A673 (cell line): ENCODE data around the gene MTCH1. TPM values are rescaled to one million over a fixed set of nuclear protein-coding genes. Genes with fewer than 3 reads are reported as not detected.

ENCODE experiments used
- BruUV-seq: library from RNA; stranded (reverse); fragments of 400-500 nt; replicated peaks from 2 replicates; lab custom pipeline; 2021; lab: Mats Ljungman, UMichigan
- CTCF ChIA-PET: fragments of 300-600 bp; sonication (Branson Sonifier 250); formaldehyde crosslinking; loops from one replicate; lab custom pipeline; 2022; ENCODE audit warnings: antibody characterized with exemption; lab: Charles Lee
- POLR2A ChIA-PET: fragments of 300-600 bp; sonication (Branson Sonifier 250); formaldehyde crosslinking; loops from one replicate; lab custom pipeline; 2022; ENCODE audit warnings: antibody characterized with exemption; ENCODE audit not compliant: low non-redundant PET; lab: Charles Lee
- DNase-seq: peaks from one replicate; pipeline ENCODE4 v3.0.0-alpha.2; 2015; ENCODE audit warnings: low spot score
- H3K27ac ChIP-seq: fragments of 200-600 bp; sonication (generic); 2 replicates; pipeline ENCODE4 v1.5.1; 2016; ENCODE audit warnings: mixed run types, low read depth, mild to moderate bottlenecking, mixed read lengths, antibody characterized with exemption, low read length; ENCODE audit not compliant: poor library complexity, severe bottlenecking
- H3K27me3 ChIP-seq: fragments of 200-600 bp; sonication (generic); replicated peaks from 2 replicates; pipeline ENCODE4 v1.6.1; 2017; ENCODE audit warnings: mixed run types, low read depth, mild to moderate bottlenecking, mixed read lengths, antibody characterized with exemption, low read length; ENCODE audit not compliant: insufficient read depth, poor library complexity
- H3K36me3 ChIP-seq: fragments of 200-600 bp; sonication (generic); 2 replicates; pipeline ENCODE4 v1.6.1; 2016; ENCODE audit warnings: mixed run types, mild to moderate bottlenecking, mixed read lengths, antibody characterized with exemption, low read length; ENCODE audit not compliant: insufficient read depth, poor library complexity, severe bottlenecking
- H3K4me1 ChIP-seq: fragments of 200-600 bp; sonication (generic); 2 replicates; pipeline ENCODE4 v1.6.1; 2017; ENCODE audit warnings: mixed run types, mild to moderate bottlenecking, mixed read lengths, antibody characterized with exemption, low read length; ENCODE audit not compliant: insufficient read depth, poor library complexity, severe bottlenecking
- H3K4me3 ChIP-seq: fragments of 200-600 bp; sonication (generic); 2 replicates; pipeline ENCODE4 v1.5.1; 2016; ENCODE audit warnings: low read depth, mixed run types, mild to moderate bottlenecking, mixed read lengths, low read length; ENCODE audit not compliant: poor library complexity, severe bottlenecking
- H3K9me3 ChIP-seq: fragments of 200-600 bp; sonication (generic); 2 replicates; pipeline ENCODE4 v1.6.1; 2016; ENCODE audit warnings: mixed run types, low read depth, mild to moderate bottlenecking, mixed read lengths, antibody characterized with exemption, low read length; ENCODE audit not compliant: poor library complexity, severe bottlenecking
- CTCF ChIP-seq: fragments of 300-800, 200-600 bp; sonication (generic); conservative IDR thresholded peaks from 2 replicates; pipeline ENCODE4 v1.5.1; 2017; ENCODE audit warnings: low read depth, mild to moderate bottlenecking, antibody characterized with exemption, low read length, moderate library complexity, mixed read lengths
- EZH2 ChIP-seq: fragments of 200-600 bp; sonication (generic); IDR thresholded peaks from 2 replicates; pipeline ENCODE4 v1.6.1; 2017; ENCODE audit warnings: borderline replicate concordance, low read depth, mild to moderate bottlenecking, mixed read lengths, antibody characterized with exemption, low read length; ENCODE audit not compliant: poor library complexity, severe bottlenecking
- intact Hi-C: fragments of 100-400 bp; cut with micrococcal nuclease; formaldehyde crosslinking; loops from one replicate; pipeline ENCODE4 v1.10.0; 2022; ENCODE audit not compliant: unreplicated experiment
- total RNA-seq: library from RNA; stranded (reverse); gene quantifications from 2 replicates; pipeline ENCODE4 v1.2.3, GENCODE V29; 2021

Gene MTCH1
- total RNA-seq, 1 experiment from 2014 or later, result 242 TPM

GRCh38 chr6:36925809-36926208 is 60.2 kb downstream of the MTCH1 start:
- no peak overlapping the region for H3K4me3 ChIP-seq
- H3K9me3 ChIP-seq, result no peaks in the 10 kb centered on the region
- DNase-seq, result no peak
- no TSS peak for BruUV-seq
- H3K27me3 ChIP-seq, result no peaks in the 10 kb centered on the region
- H3K36me3 ChIP-seq, result no peaks in the 10 kb centered on the region
- peaks cover 7% of the 10 kb centered on the region for H3K4me1 ChIP-seq
- ChIA-PET CTCF (no interaction called here), POLR2A (no interaction called here)
- no peak overlapping the region for H3K27ac ChIP-seq
- no peak for TF ChIP-seq EZH2
- TF ChIP-seq CTCF, result no peak
- intact Hi-C loops, result no loop called here

DNA sequence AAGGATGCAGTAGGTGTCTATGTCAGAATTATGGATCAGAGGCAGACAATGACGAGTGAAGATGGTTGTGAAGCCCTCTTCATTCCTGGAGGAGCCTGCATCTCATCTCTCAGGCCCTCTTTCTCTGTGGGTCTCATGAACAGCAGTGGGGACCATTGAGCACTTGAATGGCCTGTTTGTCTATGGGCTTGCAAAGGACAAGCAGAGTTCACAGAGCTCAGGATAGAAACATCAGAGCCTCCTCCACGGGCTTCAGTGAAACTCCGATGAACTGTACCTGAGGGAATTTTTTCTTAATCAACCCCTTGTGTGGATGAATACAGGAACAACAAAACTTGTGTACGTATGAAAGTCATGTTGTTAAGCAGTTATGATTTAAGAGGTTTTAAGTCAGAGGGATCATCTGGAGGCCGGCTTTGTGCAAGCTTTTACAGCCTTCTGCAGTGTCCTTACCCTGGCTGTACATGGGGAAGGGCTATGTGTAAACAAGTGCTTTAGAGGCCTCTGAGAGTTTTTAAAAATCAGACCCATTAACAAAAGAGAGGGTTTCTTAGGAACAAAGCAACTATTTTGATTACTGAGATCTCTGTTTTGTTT is 61.1 kb downstream of the MTCH1 start:
- ChIA-PET POLR2A (no interaction called here), CTCF (no interaction called here)
- no TSS peak for BruUV-seq

GRCh38 chr6:36924131-36924530 is 61.9 kb downstream of the MTCH1 start:
- H3K4me3 ChIP-seq, result no peak overlapping the region
- no peaks in the 10 kb centered on the region for H3K4me1 ChIP-seq
- BruUV-seq, result no TSS peak
- CTCF ChIA-PET, result no interaction called here
- H3K36me3 ChIP-seq, result no peaks in the 10 kb centered on the region
- H3K27me3 ChIP-seq, result no peaks in the 10 kb centered on the region
- H3K9me3 ChIP-seq, result no peaks in the 10 kb centered on the region
- intact Hi-C loops, result no loop called here
- no peak for TF ChIP-seq CTCF
- no peak overlapping the region for H3K27ac ChIP-seq
- DNase-seq, result no peak
- POLR2A ChIA-PET, result no interaction called here

More for the DNA sequence above, 61.1 kb downstream of the MTCH1 start:
- Histone ChIP-seq H3K4me1 (peaks cover 5% of the 10 kb centered on the region), H3K36me3 (no peaks in the 10 kb centered on the region), H3K27me3 (no peaks in the 10 kb centered on the region), H3K9me3 (no peaks in the 10 kb centered on the region), H3K27ac (no peak overlapping the region), H3K4me3 (no peak overlapping the region)
- no peak for DNase-seq
- TF ChIP-seq CTCF, result no peak
- no peak for TF ChIP-seq EZH2
- intact Hi-C loops, result no loop called here
